Endothelial cell of umbilical vein (primary cell): ENCODE measurements around the gene STARD13. TPM values are rescaled to one million over a fixed set of nuclear protein-coding genes. Genes with fewer than 3 reads are reported as not detected.

Experiments
- BruUV-seq: library from RNA; stranded (reverse); fragments of 400-500 nt; replicated peaks from 2 replicates; lab custom pipeline; 2021; lab: Mats Ljungman, UMichigan
- CTCF ChIA-PET: fragments of 300-600, 350-600 bp; sonication (Branson Sonifier 250); formaldehyde crosslinking; loops from one replicate; lab custom pipeline; 2021; ENCODE audit warnings: antibody characterized with exemption, inconsistent platforms; lab: Charles Lee
- POLR2A ChIA-PET: fragments of 300-600, 350-600 bp; sonication (Branson Sonifier 250); formaldehyde crosslinking; loops from one replicate; lab custom pipeline; 2021; ENCODE audit warnings: antibody characterized with exemption, inconsistent platforms; lab: Charles Lee
- DNase-seq: peaks from one replicate; pipeline ENCODE4 v3.0.0-alpha.2; 2011; ENCODE audit warnings: low read depth, low spot score
- FAIRE-seq: peaks from 2 replicates; lab custom pipeline; 2011; peaks lifted over from hg19 to GRCh38; lab: Jason Lieb, UNC
- H2AFZ ChIP-seq: 2 replicates; pipeline ENCODE4 v1.6.0; 2012; ENCODE audit warnings: low read depth, low read length, control low read depth, inconsistent platforms
- H3K27ac ChIP-seq: 2 replicates; pipeline ENCODE4 v1.5.1; 2011; ENCODE audit warnings: low read depth, mild to moderate bottlenecking, control low read depth, low read length, moderate library complexity; ENCODE audit not compliant: insufficient read depth
- H3K27me3 ChIP-seq, 2 experiments: 2 replicates each; pipeline versions ENCODE4 v1.6.0 to v1.6.1; 2011; ENCODE audit warnings: low read length in 2 of 2, mixed read lengths in 1 of 2; ENCODE audit not compliant: control insufficient read depth in 2 of 2, insufficient read depth in 2 of 2
- H3K36me3 ChIP-seq, 2 experiments: 2 replicates in 1 of 2; 3 replicates in 1 of 2; pipeline ENCODE4 v1.5.1; 2011; ENCODE audit warnings: low read length in 2 of 2, mild to moderate bottlenecking in 1 of 2, moderate library complexity in 1 of 2; ENCODE audit not compliant: control insufficient read depth in 2 of 2, insufficient read depth in 2 of 2; ENCODE audit errors: extremely low read depth in 1 of 2
- H3K4me1 ChIP-seq: 3 replicates; pipeline ENCODE4 v1.5.1; 2011; ENCODE audit warnings: mild to moderate bottlenecking, low read length; ENCODE audit not compliant: control insufficient read depth, insufficient read depth; ENCODE audit errors: extremely low read depth
- H3K4me2 ChIP-seq: 2 replicates; pipeline ENCODE4 v1.6.1; 2011; ENCODE audit warnings: low read length, control low read depth, mixed read lengths; ENCODE audit not compliant: insufficient read depth
- H3K4me3 ChIP-seq, 3 experiments: fragments of 200-600 bp in 1 of 3; sonication (generic), shearing (Covaris generic) in 1 of 3; replicated peaks in 1 of 3; 2 replicates each; pipeline ENCODE4 v1.5.1; 2011 to 2016; ENCODE audit warnings: control low read depth in 3 of 3, low read length in 3 of 3, mild to moderate bottlenecking in 2 of 3, inconsistent platforms in 1 of 3, low read depth in 1 of 3, moderate library complexity in 1 of 3; ENCODE audit not compliant: insufficient read depth in 1 of 3
- H3K79me2 ChIP-seq: 2 replicates; pipeline ENCODE4 v1.6.0; 2012; ENCODE audit warnings: low read length, inconsistent platforms; ENCODE audit not compliant: control insufficient read depth, insufficient read depth
- H3K9ac ChIP-seq: replicated peaks from 2 replicates; pipeline ENCODE3; 2011; ENCODE audit warnings: low read length, control low read depth; ENCODE audit not compliant: insufficient read depth; ENCODE audit errors: extremely low read depth
- H3K9me1 ChIP-seq: replicated peaks from 3 replicates; pipeline ENCODE4 v1.6.0; 2011; ENCODE audit warnings: mild to moderate bottlenecking, low read length; ENCODE audit not compliant: control insufficient read depth, insufficient read depth; ENCODE audit errors: extremely low read depth
- H3K9me3 ChIP-seq: replicated peaks from 2 replicates; pipeline ENCODE4 v1.5.1; 2012; ENCODE audit warnings: low read length, inconsistent platforms; ENCODE audit not compliant: control insufficient read depth, insufficient read depth
- H4K20me1 ChIP-seq: replicated peaks from 2 replicates; pipeline ENCODE3; 2011; ENCODE audit warnings: mild to moderate bottlenecking, low read length; ENCODE audit not compliant: control insufficient read depth, insufficient read depth; ENCODE audit errors: extremely low read depth
- EZH2 ChIP-seq: IDR thresholded peaks from 2 replicates; pipeline ENCODE4 v1.6.1; 2012; ENCODE audit warnings: borderline replicate concordance, low read depth, mild to moderate bottlenecking, moderate library complexity, low read length, inconsistent platforms; ENCODE audit not compliant: severe bottlenecking
- FOS ChIP-seq: IDR thresholded peaks from 2 replicates; pipeline ENCODE4 v1.6.1; 2011; ENCODE audit warnings: mild to moderate bottlenecking, low read length, moderate library complexity, borderline replicate concordance; ENCODE audit not compliant: insufficient read depth
- GATA2 ChIP-seq: IDR thresholded peaks from 2 replicates; pipeline ENCODE4 v1.7.0; 2011; ENCODE audit warnings: low read depth, mild to moderate bottlenecking, moderate library complexity, mixed read lengths, low read length; ENCODE audit not compliant: insufficient read length, insufficient read depth
- JUN ChIP-seq: IDR thresholded peaks from 2 replicates; pipeline ENCODE4 v1.6.1; 2011; ENCODE audit warnings: borderline replicate concordance, low read depth; ENCODE audit not compliant: insufficient read length, insufficient read depth
- MYC ChIP-seq: IDR thresholded peaks from one replicate; pipeline ENCODE4 v1.6.1; 2011; ENCODE audit warnings: mild to moderate bottlenecking, low read depth, low read length
- POLR2A ChIP-seq: IDR thresholded peaks from 2 replicates; pipeline ENCODE4 v1.6.1; 2012; ENCODE audit warnings: low read depth, mild to moderate bottlenecking, control low read depth, low read length
- dilution Hi-C: fragments of 300-500 bp; cut with MboI; formaldehyde crosslinking; loops from one replicate; pipeline ENCODE4 v1.15.0; 2019; ENCODE audit warnings: low sequenced_read_pairs; ENCODE audit not compliant: extremely low pct_ligation_motif_present
- intact Hi-C: fragments of 100-400 bp; cut with micrococcal nuclease; formaldehyde crosslinking; loops from one replicate; pipeline ENCODE4 v1.10.0; 2022
- polyA plus RNA-seq, 4 experiments: library from polyadenylated mRNA; depleted of rRNA in 3 of 4; stranded (reverse) in 3 of 4; unstranded in 1 of 4; fragments of >200 nt; gene quantifications; 2 replicates each; pipeline versions ENCODE4 v1.2.1 to v1.2.3, GENCODE V29; 2011 to 2012; ENCODE audit warnings: missing spikeins in 1 of 4
- total RNA-seq: library from RNA; stranded (reverse); gene quantifications from 2 replicates; pipeline ENCODE4 v1.2.3, GENCODE V29; 2021
- TF ChIP-seq, protein P1 (sequence below), 2 donors: IDR thresholded peaks; 1 replicate in 1 of 2; 2 replicates in 1 of 2; pipeline ENCODE4 v1.5.1; 2011; ENCODE audit warnings: low read length in 2 of 2, mild to moderate bottlenecking in 2 of 2, moderate library complexity in 2 of 2, control low read depth in 1 of 2, inconsistent platforms in 1 of 2, low read depth in 1 of 2; ENCODE audit not compliant: insufficient read depth in 1 of 2; ENCODE audit errors: extremely low read depth in 1 of 2
- TF ChIP-seq, protein P2 (sequence below): IDR thresholded peaks from 2 replicates; pipeline ENCODE4 v1.6.1; 2011; ENCODE audit not compliant: insufficient read depth, insufficient read length

Gene STARD13
- total and polyA plus RNA-seq, 2 donors (not counting 3 experiments of a cell fraction or from before 2014, with no cell fraction given): 11.0 to 47.7 TPM

DNA sequence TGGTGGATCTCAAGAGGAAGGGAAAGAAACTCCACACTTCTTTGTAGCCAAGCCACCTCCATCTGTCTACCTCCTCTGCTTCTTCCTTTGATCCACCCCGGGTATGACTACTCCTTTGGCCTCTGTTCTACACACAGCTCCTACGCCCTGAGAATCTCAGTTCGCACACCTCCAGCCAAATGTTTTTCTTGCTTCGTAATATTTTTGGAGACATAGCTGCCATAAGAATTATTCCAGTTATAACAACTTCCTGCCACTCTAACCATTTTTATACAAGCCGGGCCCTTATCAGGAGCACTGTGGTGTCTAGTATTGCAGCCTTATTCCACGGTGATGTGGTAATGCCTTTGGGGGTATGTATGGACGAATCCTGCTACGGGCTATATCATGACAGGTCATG is 126.7 kb downstream of the STARD13 start:
- H3K4me1 ChIP-seq: peaks cover 14% of the 10 kb centered on the region
- H3K9me1 ChIP-seq: no peaks in the 10 kb centered on the region
- no peak overlapping the region for H3K27ac ChIP-seq
- peaks cover 0 to 3% of the 10 kb centered on the region in 2 experiments for H3K36me3 ChIP-seq
- intact Hi-C loops (no loop called here), dilution Hi-C loops (no loop called here)
- ChIA-PET CTCF (interaction anchor here (1.7 to 3.0 kb wide), 2 partner anchors 10 to 384 kb away, joined by 6 to 8 read pairs; no protein-coding TSS in a partner anchor), POLR2A (no interaction called here)
- no peaks in the 10 kb centered on the region for H3K9me3 ChIP-seq
- FAIRE-seq (no peak), DNase-seq (no peak)
- no peak overlapping the region for H3K4me2 ChIP-seq
- no peak overlapping the region for H3K4me3 ChIP-seq
- H3K9ac ChIP-seq: no peak overlapping the region
- H3K27me3 ChIP-seq: no peaks in the 10 kb centered on the region
- peaks cover 11% of the 10 kb centered on the region for H3K79me2 ChIP-seq
- no peaks in the 10 kb centered on the region for H4K20me1 ChIP-seq
- TF ChIP-seq, protein P1, sequence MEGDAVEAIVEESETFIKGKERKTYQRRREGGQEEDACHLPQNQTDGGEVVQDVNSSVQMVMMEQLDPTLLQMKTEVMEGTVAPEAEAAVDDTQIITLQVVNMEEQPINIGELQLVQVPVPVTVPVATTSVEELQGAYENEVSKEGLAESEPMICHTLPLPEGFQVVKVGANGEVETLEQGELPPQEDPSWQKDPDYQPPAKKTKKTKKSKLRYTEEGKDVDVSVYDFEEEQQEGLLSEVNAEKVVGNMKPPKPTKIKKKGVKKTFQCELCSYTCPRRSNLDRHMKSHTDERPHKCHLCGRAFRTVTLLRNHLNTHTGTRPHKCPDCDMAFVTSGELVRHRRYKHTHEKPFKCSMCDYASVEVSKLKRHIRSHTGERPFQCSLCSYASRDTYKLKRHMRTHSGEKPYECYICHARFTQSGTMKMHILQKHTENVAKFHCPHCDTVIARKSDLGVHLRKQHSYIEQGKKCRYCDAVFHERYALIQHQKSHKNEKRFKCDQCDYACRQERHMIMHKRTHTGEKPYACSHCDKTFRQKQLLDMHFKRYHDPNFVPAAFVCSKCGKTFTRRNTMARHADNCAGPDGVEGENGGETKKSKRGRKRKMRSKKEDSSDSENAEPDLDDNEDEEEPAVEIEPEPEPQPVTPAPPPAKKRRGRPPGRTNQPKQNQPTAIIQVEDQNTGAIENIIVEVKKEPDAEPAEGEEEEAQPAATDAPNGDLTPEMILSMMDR (IDR thresholded peaks at IDR 0.05; ENCODE audit: extremely low read depth in 1 of 2, insufficient read depth in 1 of 2, low read depth in 1 of 2, low read length in 2 of 2): no peak
- TF ChIP-seq GATA2: no peak
- no peak for TF ChIP-seq EZH2
- no peak for TF ChIP-seq MYC
- TF ChIP-seq, protein P2, sequence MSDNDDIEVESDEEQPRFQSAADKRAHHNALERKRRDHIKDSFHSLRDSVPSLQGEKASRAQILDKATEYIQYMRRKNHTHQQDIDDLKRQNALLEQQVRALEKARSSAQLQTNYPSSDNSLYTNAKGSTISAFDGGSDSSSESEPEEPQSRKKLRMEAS: no peak
- no peak for TF ChIP-seq POLR2A
- TF ChIP-seq FOS: no peak
- no peak for TF ChIP-seq JUN
- no peak overlapping the region for H2AFZ ChIP-seq
- BruUV-seq: no TSS peak
